Stomach (tissue), 4 donors: ENCODE measurements around the gene KIRREL3.

Experiments used
- CTCF ChIP-seq, 7 experiments: fragments of 450-650 bp in 4 of 7; fragments of 200-600 bp in 3 of 7; sonication (generic) in 3 of 7; IDR thresholded peaks; one replicate each; pipeline ENCODE4 v1.5.1; 2016 to 2019; ENCODE audit warnings: antibody characterized with exemption in 7 of 7, control low read depth in 2 of 7, mild to moderate bottlenecking in 1 of 7
- EP300 ChIP-seq: sonication (generic); formaldehyde crosslinking; IDR thresholded peaks from one replicate; pipeline ENCODE4 v1.6.1; 2017; ENCODE audit warnings: antibody characterized with exemption

GRCh38 chr11:126387857-126388256 is 612.7 kb downstream of the KIRREL3 start:
- TF ChIP-seq CTCF (IDR thresholded peaks at IDR 0.05), result no peak
- no peak for TF ChIP-seq EP300
